GM18951 (cell line): Measurements from ENCODE around the gene TNIP2.
"Not testable (repeated sequence)": the region's sequence is repeated elsewhere in the genome, so short reads cannot be mapped to it uniquely, and the experiment has no call there.

Experiments used
- POLR2A ChIP-seq: IDR thresholded peaks from 4 replicates; pipeline ENCODE4 v1.6.1; 2011; ENCODE audit warnings: mild to moderate bottlenecking; ENCODE audit not compliant: insufficient read length, insufficient read depth; ENCODE audit errors: extremely low read depth
- in situ Hi-C: fragments of 300-500 bp; cut with MboI; formaldehyde crosslinking; loops from one replicate; pipeline ENCODE4 v1.12.0; 2022; ENCODE audit warnings: low sequenced_read_pairs, mixed read lengths, inconsistent platforms; ENCODE audit not compliant: unreplicated experiment

Gene TNIP2

GRCh38 chr4:2742081-2742822 is 13.9 kb downstream of the TNIP2 start:
- TF ChIP-seq POLR2A, result no peak

GRCh38 chr4:2741626-2742025 is 14.5 kb downstream of the TNIP2 start:
- no peak for TF ChIP-seq POLR2A
- in situ Hi-C loops, result no loop called here

More at GRCh38 chr4:2742081-2742822, 13.9 kb downstream of the TNIP2 start:
- in situ Hi-C loops, result no loop called here

- in situ Hi-C loops, result not testable (repeated sequence)
These were observed 17.8 kb downstream of the TNIP2 start for GRCh38 chr4:2738296-2738695.

GRCh38 chr4:2735869-2736268 is 20.3 kb downstream of the TNIP2 start:
- TF ChIP-seq POLR2A, result no peak
- in situ Hi-C loops, result no loop called here

- in situ Hi-C loops, result no loop called here
These were observed 21.5 kb downstream of the TNIP2 start for GRCh38 chr4:2734612-2735011.

GRCh38 chr4:2733844-2734574 is 22.1 kb downstream of the TNIP2 start:
- TF ChIP-seq POLR2A, result no peak
- in situ Hi-C loops, result no loop called here

More at GRCh38 chr4:2734612-2735011, 21.5 kb downstream of the TNIP2 start:
- no peak for TF ChIP-seq POLR2A

GRCh38 chr4:2733001-2733843 is 22.9 kb downstream of the TNIP2 start:
- in situ Hi-C loops, result no loop called here
- TF ChIP-seq POLR2A, result no peak

GRCh38 chr4:2732526-2732925 is 23.6 kb downstream of the TNIP2 start:
- in situ Hi-C loops, result no loop called here
- no peak for TF ChIP-seq POLR2A

- no peak for TF ChIP-seq POLR2A
- in situ Hi-C loops, result no loop called here
These were observed 24.2 kb downstream of the TNIP2 start for GRCh38 chr4:2731907-2732317.

- in situ Hi-C loops, result no loop called here
- no peak for TF ChIP-seq POLR2A
These were observed 26.6 kb downstream of the TNIP2 start for GRCh38 chr4:2729533-2729875.

GRCh38 chr4:2728806-2729532 is 27.2 kb downstream of the TNIP2 start:
- in situ Hi-C loops, result no loop called here
- no peak for TF ChIP-seq POLR2A

- in situ Hi-C loops, result no loop called here
- no peak for TF ChIP-seq POLR2A
These were observed 27.9 kb downstream of the TNIP2 start for GRCh38 chr4:2728221-2728620.

GRCh38 chr4:2726881-2727280 is 29.3 kb downstream of the TNIP2 start:
- in situ Hi-C loops, result not testable (repeated sequence)

GRCh38 chr4:2725380-2725779 is 30.8 kb downstream of the TNIP2 start:
- no peak for TF ChIP-seq POLR2A
- in situ Hi-C loops, result no loop called here
